Mucosa of gallbladder (tissue), 1 donor: ENCODE measurements around the gene FAM200B. TPM values are rescaled to one million over a fixed set of nuclear protein-coding genes. Genes with fewer than 3 reads are reported as not detected.

Experiments
- DNase-seq: peaks from one replicate; pipeline ENCODE4 v3.0.0-alpha.2; 2020; ENCODE audit warnings: low spot score
- total RNA-seq: library from RNA; stranded (reverse); gene quantifications from one replicate; pipeline ENCODE4 v1.2.1, GENCODE V29; 2021
- donor health status: DM: no; HTN: no; CAD: no.

The FAM200B gene
- total RNA-seq, 1 donor from 2014 or later = 33.9 TPM

DNA sequence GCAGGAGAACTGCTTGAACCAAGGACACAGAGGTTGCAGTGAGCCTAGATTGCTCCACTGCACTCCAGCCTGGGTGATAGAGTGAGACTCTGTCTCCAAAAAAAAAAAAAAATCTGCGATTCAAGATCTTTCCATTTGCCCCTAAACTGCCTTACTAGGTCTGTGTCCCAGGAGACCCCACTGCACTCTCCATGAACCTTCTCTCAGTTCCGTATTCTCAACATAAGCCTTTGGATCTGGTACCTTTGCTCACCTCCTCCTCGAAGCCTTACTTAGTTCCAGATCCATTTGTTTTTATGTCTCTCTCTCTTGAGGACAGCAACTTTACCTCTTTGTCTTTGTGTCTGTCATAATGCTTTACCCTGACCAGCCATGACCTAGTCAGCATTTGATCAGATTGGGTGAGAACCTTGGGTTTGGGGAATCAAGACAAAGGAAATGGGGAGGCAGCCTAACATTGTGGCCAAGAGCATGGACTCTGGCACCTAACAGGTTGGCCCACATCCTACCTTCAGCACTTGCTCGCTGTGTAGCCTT lies 55.0 kb downstream of the FAM200B start:
- no peak for DNase-seq

DNA sequence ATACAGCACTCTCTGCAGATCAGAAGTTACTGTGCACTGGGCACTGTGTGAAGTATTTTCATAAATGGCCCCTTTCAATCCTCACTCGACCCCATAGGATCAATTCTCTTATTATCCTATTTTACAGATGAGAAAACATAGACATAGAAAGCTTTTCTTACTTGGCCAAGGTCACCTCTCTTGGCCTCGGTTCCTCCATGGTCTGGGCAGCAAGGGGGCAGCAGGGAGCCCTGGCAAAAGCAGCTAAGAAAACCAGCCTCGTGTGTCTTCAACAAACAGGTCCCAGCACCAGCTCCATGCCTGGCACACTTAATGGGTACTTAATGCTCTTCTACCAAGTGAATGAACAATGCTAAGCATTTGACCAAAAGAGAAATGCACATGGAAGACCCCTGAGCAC lies 55.6 kb downstream of the FAM200B start:
- DNase-seq = no peak

DNA sequence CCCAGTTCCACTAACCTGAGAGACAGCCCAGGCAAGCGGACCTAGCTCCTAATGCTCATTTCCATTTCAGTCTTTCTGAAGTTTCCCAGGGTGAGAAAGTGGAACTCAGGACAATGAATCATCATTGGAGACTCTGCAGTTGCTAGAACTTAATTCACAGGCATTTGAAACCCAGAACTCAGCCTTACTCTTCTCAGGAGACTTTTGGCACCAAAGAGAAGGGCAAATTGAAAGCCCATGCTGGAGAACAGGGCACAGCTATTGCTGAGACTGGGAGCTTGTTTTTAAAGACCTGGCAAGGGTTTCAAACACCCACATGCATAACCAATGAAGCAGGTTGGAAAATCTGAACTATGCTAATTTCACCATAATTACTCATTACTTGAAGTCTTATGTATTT lies 57.2 kb downstream of the FAM200B start:
- DNase-seq = no peak

Other genes starting within 250 kb of the FAM200B start
- 29.9 TPM for gene CC2D2A, start 211.9 kb upstream of the FAM200B start, total RNA-seq
- 93.5 TPM for gene FBXL5, start 26.5 kb upstream of the FAM200B start, total RNA-seq
- gene BST1, start 21.2 kb downstream of the FAM200B start, total RNA-seq = 12.7 TPM
- gene CD38, start 96.5 kb downstream of the FAM200B start, total RNA-seq = 1.1 TPM